ENCODE measurements around the gene NR1D2.
A peak's percentile ranks its signal among the peaks of the same experiment; 100 is the strongest.

Gene NR1D2

GRCh38 chr3:23948761-23949160 lies 3.7 kb downstream of the NR1D2 start:
- no peak overlapping the region for H3K27ac ChIP-seq (ENCODE audit: low read depth, low read length, severe bottlenecking)
- WGBS, 2 experiments (ENCODE audit: insufficient coverage in 2 of 2): 100% methylated on average over 1 of the region's 2 CpGs; no CpG with 5 or more reads in 1 of the 2 experiments
- H3K4me1 ChIP-seq (ENCODE audit: control insufficient read depth, insufficient read depth, low read length, poor library complexity, severe bottlenecking): peaks cover 12% of the 10 kb centered on the region
- no peak overlapping the region for H3K4me3 ChIP-seq (ENCODE audit: extremely low read depth, insufficient read depth, low read length, poor library complexity, severe bottlenecking)
- H3K9me3 ChIP-seq (ENCODE audit: control insufficient read depth, low read length): no peaks in the 10 kb centered on the region
- H3K36me3 ChIP-seq (ENCODE audit: control insufficient read depth, insufficient read depth, low read length): peaks cover 9% of the 10 kb centered on the region

GRCh38 chr3:23949784-23950183 lies 4.7 kb downstream of the NR1D2 start:
- peaks cover 14% of the 10 kb centered on the region for H3K36me3 ChIP-seq (ENCODE audit: control insufficient read depth, insufficient read depth, low read length)
- no peak overlapping the region for H3K4me3 ChIP-seq (ENCODE audit: extremely low read depth, insufficient read depth, low read length, poor library complexity, severe bottlenecking)
- no peak overlapping the region for H3K27ac ChIP-seq (ENCODE audit: low read depth, low read length, severe bottlenecking)
- peaks cover 12% of the 10 kb centered on the region for H3K4me1 ChIP-seq (ENCODE audit: control insufficient read depth, insufficient read depth, low read length, poor library complexity, severe bottlenecking)
- no peaks in the 10 kb centered on the region for H3K9me3 ChIP-seq (ENCODE audit: control insufficient read depth, low read length)

- H3K36me3 ChIP-seq (ENCODE audit: control insufficient read depth, insufficient read depth, low read length): peaks cover 14% of the 10 kb centered on the region
- H3K9me3 ChIP-seq (ENCODE audit: control insufficient read depth, low read length): no peaks in the 10 kb centered on the region
- H3K4me3 ChIP-seq (ENCODE audit: extremely low read depth, insufficient read depth, low read length, poor library complexity, severe bottlenecking): no peak overlapping the region
- peaks cover 12% of the 10 kb centered on the region for H3K4me1 ChIP-seq (ENCODE audit: control insufficient read depth, insufficient read depth, low read length, poor library complexity, severe bottlenecking)
- H3K27ac ChIP-seq (ENCODE audit: low read depth, low read length, severe bottlenecking): no peak overlapping the region
Measured at GRCh38 chr3:23950293-23950692, 5.2 kb downstream of the NR1D2 start.

GRCh38 chr3:23952646-23953045 lies 7.6 kb downstream of the NR1D2 start:
- WGBS, 2 experiments (ENCODE audit: insufficient coverage in 2 of 2): 89 to 97% methylated on average over 3 of the region's 4 CpGs
- Histone ChIP-seq H3K9me3 (ENCODE audit: control insufficient read depth, low read length) (no peaks in the 10 kb centered on the region), H3K27ac (ENCODE audit: low read depth, low read length, severe bottlenecking) (no peak overlapping the region), H3K36me3 (ENCODE audit: control insufficient read depth, insufficient read depth, low read length) (peaks cover 23% of the 10 kb centered on the region), H3K4me1 (ENCODE audit: control insufficient read depth, insufficient read depth, low read length, poor library complexity, severe bottlenecking) (peaks cover 4% of the 10 kb centered on the region), H3K4me3 (ENCODE audit: extremely low read depth, insufficient read depth, low read length, poor library complexity, severe bottlenecking) (no peak overlapping the region)

- Histone ChIP-seq H3K27ac (ENCODE audit: low read depth, low read length, severe bottlenecking) (no peak overlapping the region), H3K4me3 (ENCODE audit: extremely low read depth, insufficient read depth, low read length, poor library complexity, severe bottlenecking) (no peak overlapping the region), H3K36me3 (ENCODE audit: control insufficient read depth, insufficient read depth, low read length) (peaks cover 23% of the 10 kb centered on the region), H3K9me3 (ENCODE audit: control insufficient read depth, low read length) (no peaks in the 10 kb centered on the region), H3K4me1 (ENCODE audit: control insufficient read depth, insufficient read depth, low read length, poor library complexity, severe bottlenecking) (no peaks in the 10 kb centered on the region)
- WGBS, 2 experiments (ENCODE audit: insufficient coverage in 2 of 2): no CpG with 5 or more reads among the region's 1 CpG
Measured at GRCh38 chr3:23953523-23953922, 8.4 kb downstream of the NR1D2 start.

GRCh38 chr3:23954144-23954543 lies 9.1 kb downstream of the NR1D2 start:
- Histone ChIP-seq H3K9me3 (ENCODE audit: control insufficient read depth, low read length) (no peaks in the 10 kb centered on the region), H3K4me3 (ENCODE audit: extremely low read depth, insufficient read depth, low read length, poor library complexity, severe bottlenecking) (no peak overlapping the region), H3K36me3 (ENCODE audit: control insufficient read depth, insufficient read depth, low read length) (peaks cover 20% of the 10 kb centered on the region), H3K4me1 (ENCODE audit: control insufficient read depth, insufficient read depth, low read length, poor library complexity, severe bottlenecking) (no peaks in the 10 kb centered on the region), H3K27ac (ENCODE audit: low read depth, low read length, severe bottlenecking) (no peak overlapping the region)
- 40 to 93% methylated on average over 1 to 2 of the region's 5 CpGs for WGBS, 2 experiments (ENCODE audit: insufficient coverage in 2 of 2)

GRCh38 chr3:23956701-23957100 lies 11.6 kb downstream of the NR1D2 start:
- WGBS, 2 experiments (ENCODE audit: insufficient coverage in 2 of 2): 96 to 100% methylated on average over 2 to 3 of the region's 3 CpGs
- Histone ChIP-seq H3K27ac (ENCODE audit: low read depth, low read length, severe bottlenecking) (no peak overlapping the region), H3K4me1 (ENCODE audit: control insufficient read depth, insufficient read depth, low read length, poor library complexity, severe bottlenecking) (no peaks in the 10 kb centered on the region), H3K36me3 (ENCODE audit: control insufficient read depth, insufficient read depth, low read length) (peaks cover 24% of the 10 kb centered on the region), H3K9me3 (ENCODE audit: control insufficient read depth, low read length) (no peaks in the 10 kb centered on the region), H3K4me3 (ENCODE audit: extremely low read depth, insufficient read depth, low read length, poor library complexity, severe bottlenecking) (no peak overlapping the region)

GRCh38 chr3:23959135-23959900 lies 14.2 kb downstream of the NR1D2 start:
- H3K36me3 ChIP-seq (ENCODE audit: control insufficient read depth, insufficient read depth, low read length): peaks cover 41% of the 10 kb centered on the region

GRCh38 chr3:23960649-23961048 lies 15.6 kb downstream of the NR1D2 start:
- H3K4me3 ChIP-seq (ENCODE audit: extremely low read depth, insufficient read depth, low read length, poor library complexity, severe bottlenecking): no peak overlapping the region
- H3K9me3 ChIP-seq (ENCODE audit: control insufficient read depth, low read length): no peaks in the 10 kb centered on the region
- no peak overlapping the region for H3K27ac ChIP-seq (ENCODE audit: low read depth, low read length, severe bottlenecking)
- H3K4me1 ChIP-seq (ENCODE audit: control insufficient read depth, insufficient read depth, low read length, poor library complexity, severe bottlenecking): no peaks in the 10 kb centered on the region
- H3K36me3 ChIP-seq (ENCODE audit: control insufficient read depth, insufficient read depth, low read length): peaks cover 50% of the 10 kb centered on the region
- WGBS, 2 experiments (ENCODE audit: insufficient coverage in 2 of 2): no CpG with 5 or more reads among the region's 1 CpG

More at GRCh38 chr3:23959135-23959900, 14.2 kb downstream of the NR1D2 start:
- Histone ChIP-seq H3K27ac (ENCODE audit: low read depth, low read length, severe bottlenecking) (peak overlapping the region; percentile 71), H3K9me3 (ENCODE audit: control insufficient read depth, low read length) (no peaks in the 10 kb centered on the region), H3K4me3 (ENCODE audit: extremely low read depth, insufficient read depth, low read length, poor library complexity, severe bottlenecking) (no peak overlapping the region), H3K4me1 (ENCODE audit: control insufficient read depth, insufficient read depth, low read length, poor library complexity, severe bottlenecking) (no peaks in the 10 kb centered on the region)
- WGBS, 2 experiments (ENCODE audit: insufficient coverage in 2 of 2): 74 to 86% methylated on average over 2 to 5 of the region's 7 CpGs

- Histone ChIP-seq H3K9me3 (ENCODE audit: control insufficient read depth, low read length) (no peaks in the 10 kb centered on the region), H3K36me3 (ENCODE audit: control insufficient read depth, insufficient read depth, low read length) (peaks cover 54% of the 10 kb centered on the region), H3K4me1 (ENCODE audit: control insufficient read depth, insufficient read depth, low read length, poor library complexity, severe bottlenecking) (no peaks in the 10 kb centered on the region), H3K27ac (ENCODE audit: low read depth, low read length, severe bottlenecking) (no peak overlapping the region), H3K4me3 (ENCODE audit: extremely low read depth, insufficient read depth, low read length, poor library complexity, severe bottlenecking) (no peak overlapping the region)
- 100% methylated on average over 1 of the region's 1 CpG for WGBS, 2 experiments (ENCODE audit: insufficient coverage in 2 of 2)
Measured at GRCh38 chr3:23961066-23961465, 16.0 kb downstream of the NR1D2 start.

GRCh38 chr3:23961913-23962312 lies 16.8 kb downstream of the NR1D2 start:
- Histone ChIP-seq H3K27ac (ENCODE audit: low read depth, low read length, severe bottlenecking) (no peak overlapping the region), H3K9me3 (ENCODE audit: control insufficient read depth, low read length) (no peaks in the 10 kb centered on the region), H3K36me3 (ENCODE audit: control insufficient read depth, insufficient read depth, low read length) (peaks cover 54% of the 10 kb centered on the region), H3K4me3 (ENCODE audit: extremely low read depth, insufficient read depth, low read length, poor library complexity, severe bottlenecking) (no peak overlapping the region), H3K4me1 (ENCODE audit: control insufficient read depth, insufficient read depth, low read length, poor library complexity, severe bottlenecking) (no peaks in the 10 kb centered on the region)
- WGBS, 2 experiments (ENCODE audit: insufficient coverage in 2 of 2): 95 to 100% methylated on average over 3 to 4 of the region's 5 CpGs

All from mesodermal cell (in vitro differentiated cells).